Ramos (cell line): ENCODE results near the gene UBTD1.
"Not testable (repeated sequence)": the region's sequence is repeated elsewhere in the genome, so short reads cannot be mapped to it uniquely, and the experiment has no call there.

Source experiments
- in situ Hi-C: fragments of 300-500 bp; cut with MboI; formaldehyde crosslinking; loops from one replicate; pipeline ENCODE4 v1.14.3; 2022; ENCODE audit warnings: low sequenced_read_pairs; ENCODE audit not compliant: unreplicated experiment

UBTD1 gene

GRCh38 chr10:97554336-97554735 lies 55.6 kb downstream of the UBTD1 start:
- in situ Hi-C loops: loop anchor here (5.0 kb wide), 1 partner anchor 92 kb away; no protein-coding TSS in a partner anchor

DNA sequence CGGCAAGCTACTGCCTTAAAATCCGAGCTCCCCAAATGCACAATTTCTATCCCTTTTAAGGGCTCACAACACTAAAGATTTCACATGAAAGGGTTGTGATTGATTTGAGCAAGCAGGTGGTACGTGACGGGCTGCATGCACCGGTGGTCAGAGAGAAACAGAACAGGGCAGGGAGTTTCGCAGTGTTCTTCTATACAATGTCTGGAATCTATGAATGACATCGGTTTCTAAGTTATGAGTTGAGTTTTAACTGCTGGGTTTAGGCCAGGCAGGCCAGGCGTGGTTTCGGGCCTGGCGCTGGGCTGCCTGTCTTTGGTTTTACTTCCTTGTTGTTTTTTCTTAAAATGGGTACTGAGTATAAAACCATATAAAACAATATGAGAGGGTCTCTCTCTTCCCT lies 56.8 kb downstream of the UBTD1 start:
- in situ Hi-C loops: not testable (repeated sequence)

- in situ Hi-C loops: not testable (repeated sequence)
These were observed 62.1 kb downstream of the UBTD1 start for GRCh38 chr10:97560731-97561381.

GRCh38 chr10:97561386-97562077 lies 62.8 kb downstream of the UBTD1 start:
- in situ Hi-C loops: not testable (repeated sequence)

DNA sequence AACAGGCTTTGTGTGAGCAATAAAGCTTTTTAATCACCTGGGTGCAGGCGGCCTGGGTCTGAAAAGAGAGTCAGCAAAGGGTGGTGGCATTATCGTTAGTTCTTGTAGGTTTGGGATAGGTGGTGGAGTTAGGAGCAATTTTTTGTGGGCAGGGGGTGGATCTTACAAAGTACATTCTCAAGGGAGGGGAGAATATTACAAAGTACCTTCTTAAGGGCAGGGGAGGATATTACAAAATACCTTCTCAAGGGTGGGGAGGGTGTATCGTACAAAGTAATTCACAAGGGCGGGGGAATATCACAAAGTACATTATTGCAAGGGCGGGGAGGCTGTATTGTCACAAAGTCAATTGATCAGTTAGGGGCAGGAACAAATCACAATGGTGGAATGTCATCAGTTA lies 63.6 kb downstream of the UBTD1 start:
- in situ Hi-C loops: not testable (repeated sequence)

DNA sequence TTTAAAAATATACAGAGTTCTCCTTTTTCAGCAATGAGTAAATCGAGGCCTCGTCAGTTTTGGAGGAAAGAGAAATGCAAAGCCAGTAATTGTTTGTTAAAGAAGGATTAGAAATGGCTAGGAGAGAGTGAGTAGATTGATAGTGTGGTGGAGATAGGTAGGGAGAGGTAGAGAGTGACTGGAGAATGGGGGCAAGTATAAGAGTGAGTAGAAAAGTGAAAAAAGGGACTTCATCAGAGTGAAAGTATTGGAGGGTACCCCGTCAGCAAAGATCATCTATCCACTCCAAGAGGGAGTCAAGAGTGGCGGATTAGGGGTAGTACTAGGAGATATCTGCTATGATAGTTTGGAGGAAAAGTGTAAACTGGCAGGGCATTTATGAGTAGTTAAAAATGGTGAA lies 64.6 kb downstream of the UBTD1 start:
- in situ Hi-C loops: no loop called here

GRCh38 chr10:97564776-97565175 lies 66.1 kb downstream of the UBTD1 start:
- in situ Hi-C loops: no loop called here

GRCh38 chr10:97566336-97566996 lies 67.7 kb downstream of the UBTD1 start:
- in situ Hi-C loops: no loop called here

- in situ Hi-C loops: no loop called here
These were observed 69.2 kb downstream of the UBTD1 start for GRCh38 chr10:97567891-97568290.

DNA sequence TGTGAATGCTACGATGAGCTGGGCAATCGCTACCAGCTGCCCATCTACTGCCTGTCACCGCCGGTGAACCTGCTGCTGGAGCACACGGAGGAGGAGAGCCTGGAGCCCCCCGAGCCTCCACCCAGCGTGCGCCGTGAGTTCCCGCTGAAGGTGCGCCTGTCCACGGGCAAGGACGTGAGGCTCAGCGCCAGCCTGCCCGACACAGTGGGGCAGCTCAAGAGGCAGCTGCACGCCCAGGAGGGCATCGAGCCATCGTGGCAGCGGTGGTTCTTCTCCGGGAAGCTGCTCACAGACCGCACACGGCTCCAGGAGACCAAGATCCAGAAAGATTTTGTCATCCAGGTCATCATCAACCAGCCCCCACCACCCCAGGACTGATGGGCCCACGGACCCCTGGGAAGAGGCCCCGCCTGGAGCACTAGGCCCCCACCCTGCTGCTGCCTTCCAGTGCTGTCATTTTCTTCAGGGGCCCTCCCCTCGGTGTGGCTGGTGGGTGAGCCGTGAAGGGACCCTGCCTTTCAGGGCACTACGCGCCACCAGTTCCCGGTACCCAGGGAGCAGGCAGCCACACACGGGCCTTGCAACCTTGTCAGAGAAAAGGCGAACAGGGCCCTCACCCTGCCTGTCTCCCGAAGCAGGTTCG lies 71.5 kb downstream of the UBTD1 start:
- in situ Hi-C loops: no loop called here

DNA sequence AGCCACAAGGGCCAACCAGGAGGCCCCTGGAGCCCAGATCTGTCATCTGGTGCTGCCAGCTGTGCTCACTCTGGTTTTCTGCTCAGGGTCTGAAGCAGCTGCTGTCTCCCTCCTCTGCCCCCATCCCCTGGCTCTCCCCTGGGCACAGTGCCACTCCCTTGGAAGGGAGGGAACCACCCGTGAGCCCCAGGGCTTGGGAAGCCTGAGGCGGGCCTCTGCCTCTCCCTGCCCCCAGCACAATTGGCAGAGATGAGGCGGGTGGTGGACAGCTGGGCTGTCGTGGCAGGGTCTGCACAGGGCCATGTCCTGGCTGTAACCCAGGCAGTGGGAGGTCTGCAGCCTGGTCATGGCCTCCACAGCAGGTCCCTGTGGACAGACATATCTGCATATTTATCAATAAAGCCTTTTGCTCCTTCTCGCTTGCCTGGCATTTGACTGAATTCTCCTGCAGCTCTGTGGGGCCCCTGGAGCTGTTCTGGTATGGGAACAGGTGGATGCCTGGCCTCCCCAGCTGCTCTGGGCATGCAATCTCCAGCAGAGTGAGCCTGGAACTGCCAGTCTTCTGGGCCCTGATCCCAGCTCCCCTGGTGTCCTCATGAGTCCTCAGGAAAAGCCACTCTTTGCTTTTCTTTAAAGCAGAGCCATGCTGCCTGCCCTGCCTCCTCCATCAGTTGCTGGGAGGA lies 72.2 kb downstream of the UBTD1 start:
- in situ Hi-C loops: no loop called here

GRCh38 chr10:97571622-97572021 lies 72.9 kb downstream of the UBTD1 start:
- in situ Hi-C loops: no loop called here

GRCh38 chr10:97572214-97572989 lies 73.7 kb downstream of the UBTD1 start, which contains the start of gene ANKRD2:
Gene ANKRD2, plus strand, starts transcription at chr10:97572779. Its CDS starts 10 bp downstream, at chr10:97572789.
- in situ Hi-C loops: no loop called here

- in situ Hi-C loops: no loop called here
These were observed 74.3 kb downstream of the UBTD1 start for GRCh38 chr10:97573021-97573420.

- in situ Hi-C loops: no loop called here
These were observed 74.9 kb downstream of the UBTD1 start for GRCh38 chr10:97573672-97574071.

- in situ Hi-C loops: no loop called here
These were observed 75.8 kb downstream of the UBTD1 start for GRCh38 chr10:97574374-97575126.

GRCh38 chr10:97575127-97575668 lies 76.5 kb downstream of the UBTD1 start:
- in situ Hi-C loops: no loop called here

DNA sequence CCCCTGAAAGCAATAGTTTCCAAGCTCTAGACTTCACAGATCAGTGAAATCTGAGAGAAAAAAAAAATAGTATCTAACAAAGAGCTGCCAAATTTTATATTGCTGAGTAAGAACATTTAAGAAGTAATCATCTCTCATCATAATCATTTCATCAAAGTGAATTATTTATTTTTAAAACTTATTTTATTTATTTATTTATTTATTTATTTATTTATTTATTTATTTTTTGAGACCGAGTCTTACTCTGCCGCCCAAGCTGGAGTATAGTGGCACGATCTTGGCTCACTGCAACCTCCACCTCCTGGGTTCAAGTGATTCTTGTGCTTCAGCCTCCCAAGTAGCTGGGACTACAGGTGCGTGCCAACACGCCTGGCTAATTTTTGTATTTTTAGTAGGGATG lies 77.8 kb downstream of the UBTD1 start:
- in situ Hi-C loops: not testable (repeated sequence)

DNA sequence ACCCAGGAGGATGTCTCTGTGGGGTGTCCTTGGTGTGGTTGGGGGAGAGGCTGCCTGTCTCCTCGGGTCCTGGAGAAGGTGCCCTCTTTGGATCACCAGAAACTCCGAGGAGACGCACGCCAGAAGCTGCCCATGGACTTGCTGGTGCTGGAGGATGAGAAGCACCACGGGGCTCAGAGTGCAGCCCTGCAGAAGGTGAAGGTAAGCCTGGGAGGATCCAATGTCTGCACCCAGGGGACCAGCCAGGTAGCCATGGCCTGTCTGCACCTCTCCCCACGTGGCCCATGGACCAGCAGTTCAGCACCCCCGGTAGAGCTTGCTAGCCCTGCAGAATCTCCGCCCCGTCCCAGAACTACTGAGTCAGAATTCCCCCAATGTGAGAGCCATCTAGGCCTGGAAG lies 79.0 kb downstream of the UBTD1 start:
- in situ Hi-C loops: no loop called here
